T47D (cell line): ENCODE measurements around the gene HARS1.
"Not testable (repeated sequence)": the region's sequence is repeated elsewhere in the genome, so short reads cannot be mapped to it uniquely, and the experiment has no call there.

ENCODE experiments used
- DNase-seq, 2 experiments: peaks; one replicate each; pipeline versions ENCODE4 v3.0.0 to v3.0.0-alpha.2; 2011 to 2012; ENCODE audit warnings: low read depth in 1 of 2, low spot score in 1 of 2
- JUND ChIP-seq: IDR thresholded peaks from 2 replicates; pipeline ENCODE4 v1.6.1; 2012; ENCODE audit warnings: low read depth
- in situ Hi-C: cut with HindIII; loops from 2 replicates; pipeline ENCODE4 v1.10.0; 2016; ENCODE audit warnings: low sequenced_read_pairs, low pct_unique_long_range_greater_than_20kb

Gene HARS1

DNA sequence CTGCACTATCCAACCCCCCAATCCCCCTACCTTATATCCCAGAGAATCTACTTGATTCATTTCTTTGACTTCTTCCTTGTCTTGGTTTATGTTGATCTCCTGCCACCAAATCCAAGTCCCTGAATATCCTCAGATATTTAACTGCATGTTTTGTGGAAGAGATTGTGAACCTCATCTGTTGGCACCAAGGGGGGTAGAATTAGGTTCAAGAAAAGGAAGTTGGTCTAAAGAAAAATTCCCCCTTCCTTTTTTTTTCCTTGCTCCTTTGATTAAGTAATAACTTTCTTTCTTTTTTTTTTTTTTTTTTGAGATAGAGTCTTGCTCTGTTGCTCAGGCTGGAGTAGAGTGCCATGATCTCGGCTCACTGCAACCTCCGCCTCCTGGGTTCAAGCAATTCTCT lies 57.7 kb downstream of the HARS1 start:
- DNase-seq = no peak
- no peak for TF ChIP-seq JUND
- in situ Hi-C loops = no loop called here

DNA sequence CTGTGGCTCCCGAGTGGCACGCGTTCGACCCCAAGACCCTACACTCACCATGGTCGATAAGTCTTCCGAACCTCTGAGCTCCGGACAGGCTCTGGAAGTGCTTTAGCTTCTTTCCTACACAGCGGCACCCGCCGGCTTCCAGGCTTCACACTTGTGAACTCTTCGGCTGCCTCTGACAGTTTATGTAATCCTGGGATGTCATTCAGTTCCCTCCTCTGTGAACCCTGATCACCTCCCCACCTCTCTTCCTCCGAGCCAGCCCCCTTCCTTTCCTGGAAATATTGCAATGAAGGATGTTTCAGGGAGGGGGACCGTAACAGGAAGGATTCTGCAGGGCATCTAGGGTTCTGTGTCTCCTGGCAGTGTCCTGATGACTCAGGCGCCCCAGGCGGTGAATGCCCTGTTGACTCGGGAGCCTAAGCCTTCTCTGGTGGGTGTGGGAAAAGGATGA lies 58.1 kb downstream of the HARS1 start, which contains the start of gene CD14:
Gene CD14 (minus strand): TSS at position 155 of the 451 bp plus-strand sequence. CDS start 104 bp downstream, at position 51.
- TF ChIP-seq JUND = no peak
- in situ Hi-C loops = no loop called here
- DNase-seq = peak in 1 of 2 experiments; percentile 61

DNA sequence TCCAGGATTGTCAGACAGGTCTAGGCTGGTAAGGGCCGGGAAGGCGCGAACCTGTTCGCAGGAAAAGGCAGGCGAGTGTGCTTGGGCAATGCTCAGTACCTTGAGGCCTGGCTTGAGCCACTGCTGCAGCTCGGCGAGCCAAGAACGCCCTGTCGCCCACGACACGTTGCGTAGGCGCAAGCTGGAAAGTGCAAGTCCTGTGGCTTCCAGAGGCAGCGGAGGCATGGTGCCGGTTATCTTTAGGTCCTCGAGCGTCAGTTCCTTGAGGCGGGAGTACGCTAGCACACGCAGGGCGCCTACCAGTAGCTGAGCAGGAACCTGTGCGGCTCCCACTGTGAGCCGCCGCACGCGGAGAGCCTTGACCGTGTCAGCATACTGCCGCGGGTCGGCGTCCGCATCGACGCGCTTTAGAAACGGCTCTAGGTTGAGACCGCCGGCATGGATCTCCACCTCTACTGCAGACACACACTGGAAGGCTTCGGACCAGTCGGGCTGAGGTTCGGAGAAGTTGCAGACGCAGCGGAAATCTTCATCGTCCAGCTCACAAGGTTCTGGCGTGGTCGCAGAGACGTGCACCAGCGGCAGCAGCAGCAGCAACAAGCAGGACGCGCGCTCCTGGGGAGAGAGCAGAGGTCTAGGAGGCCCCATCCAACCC lies 58.7 kb downstream of the HARS1 start:
- in situ Hi-C loops = no loop called here
- no peak for TF ChIP-seq JUND
- peak in 1 of 2 experiments; percentile 35 for DNase-seq

DNA sequence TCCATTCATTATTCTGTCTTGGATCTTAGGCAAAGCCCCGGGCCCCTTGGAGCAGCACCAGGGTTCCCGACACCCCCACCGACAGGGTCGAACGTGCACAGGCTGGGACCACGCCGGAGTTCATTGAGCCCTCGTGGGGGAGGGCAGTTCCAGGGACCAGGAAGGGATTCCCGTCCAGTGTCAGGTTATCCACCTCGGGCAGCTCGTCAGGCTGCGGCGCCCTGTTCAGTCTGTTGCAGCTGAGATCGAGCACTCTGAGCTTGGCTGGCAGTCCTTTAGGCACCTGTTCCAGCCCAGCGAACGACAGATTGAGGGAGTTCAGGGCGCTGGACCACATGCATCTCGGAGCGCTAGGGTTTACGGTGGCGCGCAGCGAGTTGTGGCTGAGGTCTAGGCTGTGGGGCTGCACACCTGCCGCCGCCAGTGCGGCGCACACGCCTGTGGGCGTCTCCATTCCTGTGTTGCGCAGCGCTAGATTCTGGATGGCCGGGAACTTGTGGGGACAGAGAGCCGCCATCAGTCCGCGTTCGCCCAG lies 59.3 kb downstream of the HARS1 start:
- no peak for TF ChIP-seq JUND
- DNase-seq = no peak
- in situ Hi-C loops = no loop called here

DNA sequence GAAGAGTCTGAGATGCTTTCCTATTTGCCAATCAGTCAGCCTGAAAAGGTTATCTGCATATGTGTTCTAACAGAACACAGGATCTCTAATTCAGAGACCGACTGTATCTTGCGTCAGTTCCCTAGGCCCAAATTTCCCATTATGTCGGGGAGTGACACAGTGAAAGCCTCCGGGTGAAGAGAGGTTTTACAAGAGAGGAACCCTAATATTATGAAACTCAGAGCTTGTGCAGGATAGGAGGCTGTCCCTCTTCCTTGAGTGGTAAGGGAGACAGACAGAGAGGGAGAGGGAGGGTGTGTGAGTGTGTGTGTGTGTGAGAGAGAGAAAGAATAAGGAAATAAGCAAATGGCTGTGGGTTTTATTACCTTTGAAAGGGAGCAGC lies 60.1 kb downstream of the HARS1 start:
- DNase-seq = no peak
- in situ Hi-C loops = no loop called here
- TF ChIP-seq JUND = no peak

DNA sequence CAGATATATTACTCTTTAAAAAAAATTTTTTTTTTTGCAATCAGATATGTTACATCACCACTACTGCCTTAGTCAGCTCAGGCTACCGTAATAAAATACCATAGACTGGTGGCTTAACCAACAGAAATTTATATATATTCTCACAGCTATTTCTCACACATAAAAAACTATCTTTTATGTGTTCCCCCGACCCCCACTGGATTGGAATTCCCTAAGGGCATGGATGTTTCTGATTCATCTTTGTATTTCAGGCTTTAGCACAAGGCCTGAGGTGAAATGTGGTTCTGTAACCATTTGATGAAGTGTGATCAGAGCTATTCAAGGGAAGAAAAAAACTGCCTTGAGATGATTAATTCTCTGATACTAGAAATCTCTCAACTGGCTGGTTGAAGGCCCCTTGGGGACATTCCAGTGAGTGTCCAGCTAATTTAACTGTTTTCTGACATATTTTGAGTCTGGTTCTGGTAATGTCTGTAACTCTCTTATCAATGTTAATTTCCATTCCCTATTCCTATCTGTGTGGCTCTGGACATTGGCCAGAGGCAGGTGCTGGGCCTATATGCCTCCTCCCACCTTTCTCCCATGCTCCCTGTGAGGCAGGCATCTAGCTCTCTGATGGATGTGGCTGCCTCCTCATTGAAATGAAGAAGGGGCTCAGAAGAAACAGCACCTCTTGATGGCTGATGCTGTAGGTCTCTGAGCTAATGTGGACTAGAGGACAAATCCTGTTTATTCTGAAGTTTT lies 60.7 kb downstream of the HARS1 start:
- TF ChIP-seq JUND = no peak
- in situ Hi-C loops = no loop called here
- DNase-seq = no peak

DNA sequence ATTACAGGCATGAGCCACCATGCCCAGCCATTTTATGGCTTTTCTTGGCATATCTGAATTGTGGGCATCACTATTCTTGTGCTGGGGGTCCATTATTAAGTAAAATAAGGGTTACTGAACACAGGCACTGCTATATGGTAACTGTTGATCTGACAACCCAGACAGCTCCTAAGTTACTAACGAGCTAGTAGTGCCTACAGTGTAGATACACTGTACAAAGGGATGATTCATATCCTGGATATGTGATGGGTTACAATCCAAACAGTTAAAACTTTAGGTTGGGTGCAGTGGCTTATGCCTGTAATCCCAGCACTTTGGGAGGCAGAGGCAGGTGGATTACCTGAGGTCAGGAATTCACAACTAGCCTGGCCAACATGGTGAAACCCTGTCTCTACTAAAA lies 62.5 kb downstream of the HARS1 start:
- DNase-seq = no peak
- in situ Hi-C loops = no loop called here
- no peak for TF ChIP-seq JUND

DNA sequence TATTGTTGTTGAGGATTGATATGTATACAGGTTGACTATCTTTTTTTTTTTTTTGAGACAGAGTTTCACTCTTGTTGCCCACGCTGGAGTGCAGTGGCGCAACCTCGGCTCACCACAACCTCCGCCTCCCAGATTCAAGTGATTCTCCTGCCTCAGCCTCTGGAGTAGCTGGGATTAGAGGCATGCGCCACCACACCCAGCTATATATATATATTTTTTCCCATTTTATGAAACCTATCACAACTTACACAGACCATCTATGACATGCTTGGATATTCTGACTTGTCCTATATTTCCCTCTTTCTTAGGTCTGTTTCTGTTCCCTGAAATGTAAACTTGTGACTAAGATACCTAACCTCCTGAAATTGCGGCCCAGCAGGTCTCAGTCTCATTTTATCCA lies 63.2 kb downstream of the HARS1 start:
- no peak for TF ChIP-seq JUND
- no peak for DNase-seq

DNA sequence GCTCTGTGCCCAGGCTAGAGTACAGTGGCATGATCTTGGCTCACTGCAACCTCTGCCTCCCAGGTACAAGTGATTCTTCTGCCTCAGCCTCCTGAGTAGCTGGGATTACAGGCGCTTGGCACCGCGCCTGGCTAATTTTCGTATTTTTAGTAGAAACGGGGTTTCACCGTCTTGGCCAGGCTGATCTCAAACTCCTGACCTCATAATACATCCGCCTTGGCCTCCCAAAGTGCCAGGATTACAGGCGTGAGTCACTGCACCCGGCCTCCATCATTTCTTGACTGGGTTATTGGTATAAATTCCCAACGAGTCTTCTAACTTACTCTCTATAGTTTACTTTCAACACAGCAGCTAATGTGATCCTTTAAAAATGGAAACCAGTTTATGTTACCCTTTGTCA lies 66.3 kb downstream of the HARS1 start:
- in situ Hi-C loops, DNase-seq: not testable (repeated sequence)

More for the DNA sequence above, 63.2 kb downstream of the HARS1 start:
- in situ Hi-C loops = no loop called here
